Stimulated activated naive CD4-positive, alpha-beta T cell treated with Interleukin-2 at 50 U/mL for 16 hours (primary cell): Measurements from ENCODE around the gene CCDC33.

Experiments
- DNase-seq: peaks from one replicate; lab custom pipeline; 2025; lab: John Stamatoyannopoulos, UW

Gene CCDC33

GRCh38 chr15:74289671-74290070 is 53.5 kb downstream of the CCDC33 start:
- no peak for DNase-seq

DNA sequence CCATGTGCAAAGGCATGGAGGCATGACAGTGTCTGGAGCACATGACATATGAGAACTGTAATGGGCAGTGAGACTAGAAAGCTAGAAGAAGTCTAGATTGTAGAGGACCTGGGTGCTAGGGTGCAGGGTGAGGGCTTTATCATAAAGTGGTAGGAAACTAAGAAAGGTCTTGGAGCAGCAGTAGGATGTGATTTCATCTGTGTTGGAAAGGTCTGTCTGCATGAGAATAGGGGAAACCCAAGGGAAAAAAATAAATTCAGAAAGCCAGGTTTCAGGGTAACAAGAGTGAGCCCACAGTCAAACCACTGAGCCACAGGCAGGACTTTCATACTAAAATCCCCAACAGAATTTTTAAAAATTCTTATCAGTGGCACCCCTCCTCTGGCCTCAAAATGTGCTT is 54.5 kb downstream of the CCDC33 start:
- DNase-seq = no peak

GRCh38 chr15:74291101-74292071 is 55.3 kb downstream of the CCDC33 start:
- peak; percentile 27 for DNase-seq

- DNase-seq = no peak
Measured at GRCh38 chr15:74293021-74293810, 57.1 kb downstream of the CCDC33 start.

DNA sequence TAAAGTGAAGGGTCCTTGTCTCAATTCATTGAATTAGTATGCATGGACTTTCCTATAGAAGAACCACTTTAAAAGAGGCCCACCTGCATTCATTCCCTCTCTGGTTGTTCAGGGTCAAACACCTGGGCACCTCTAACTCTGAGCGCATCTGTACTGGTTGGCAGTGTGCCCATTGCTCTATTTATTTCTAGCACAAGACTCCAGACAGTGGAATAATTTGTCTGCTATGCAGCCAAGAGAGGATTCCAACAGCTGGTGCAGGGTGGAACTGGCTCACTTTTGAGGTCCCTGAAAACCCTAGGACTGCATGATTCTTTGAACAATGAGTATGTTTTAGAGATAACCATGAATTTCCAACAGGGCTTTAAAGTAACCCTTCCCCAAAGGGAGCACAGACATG is 57.9 kb downstream of the CCDC33 start:
- no peak for DNase-seq

GRCh38 chr15:74295800-74296199 is 59.7 kb downstream of the CCDC33 start:
- no peak for DNase-seq

GRCh38 chr15:74297887-74298286 is 61.8 kb downstream of the CCDC33 start:
- no peak for DNase-seq

DNA sequence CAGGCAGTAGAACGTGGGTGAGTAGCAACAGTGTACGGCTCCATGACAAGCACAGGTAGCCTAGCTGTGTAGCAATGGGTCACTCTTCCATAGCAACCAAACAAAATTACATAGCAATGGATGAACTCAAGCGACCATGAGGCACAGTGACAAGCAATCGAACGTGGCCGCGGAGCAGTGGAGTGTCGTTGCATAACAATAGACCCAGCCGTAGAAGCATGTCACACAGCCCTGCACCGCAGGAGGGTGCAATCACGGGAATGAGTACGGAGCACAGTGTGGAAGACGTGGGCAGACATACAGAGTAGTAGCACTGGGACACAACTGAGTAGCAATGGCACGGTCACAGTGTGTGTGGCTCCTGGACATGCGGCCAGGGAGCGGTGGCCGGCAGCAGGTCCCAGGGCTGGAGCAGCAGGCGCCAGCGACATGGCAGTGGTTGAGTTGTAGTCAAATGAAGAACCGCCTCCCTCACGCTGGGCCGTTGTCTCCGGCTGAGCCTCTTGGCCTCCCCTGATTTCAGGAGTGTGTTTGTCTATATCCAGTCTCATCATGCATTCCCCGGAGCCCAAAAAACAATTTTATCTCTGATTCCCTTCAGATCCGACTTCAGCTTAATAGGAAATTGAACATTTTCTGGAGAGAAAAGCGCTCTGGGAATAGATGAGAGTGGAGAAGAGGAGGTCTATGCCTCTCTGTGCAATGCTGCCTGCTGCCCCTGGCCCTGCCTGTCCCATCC is 64.1 kb downstream of the CCDC33 start:
- no peak for DNase-seq

GRCh38 chr15:74301583-74302361 is 65.6 kb downstream of the CCDC33 start:
- no peak for DNase-seq

- no peak for DNase-seq
Measured at GRCh38 chr15:74302821-74303359, 66.8 kb downstream of the CCDC33 start.

- no peak for DNase-seq
Measured at GRCh38 chr15:74303741-74304309, 67.7 kb downstream of the CCDC33 start.

GRCh38 chr15:74304431-74304830 is 68.3 kb downstream of the CCDC33 start:
- DNase-seq = no peak

DNA sequence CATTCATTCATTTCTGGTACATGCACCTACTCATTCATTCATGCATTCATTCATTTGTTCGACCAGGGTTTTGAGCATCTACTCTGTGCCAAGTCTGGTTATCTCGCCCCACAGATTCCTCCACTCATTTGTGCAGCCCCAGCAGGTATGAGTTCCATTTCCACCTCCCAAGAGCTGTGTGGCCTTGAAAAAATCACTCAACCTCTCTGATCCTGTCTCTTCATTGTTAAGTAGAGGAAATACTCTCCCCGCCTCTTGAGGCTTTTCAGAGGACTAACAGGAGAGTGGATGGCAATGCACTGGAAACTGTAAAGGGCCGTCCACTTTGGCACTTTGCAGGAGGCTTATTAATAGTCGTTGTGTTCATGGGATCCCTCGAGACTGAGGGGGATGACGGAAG is 69.6 kb downstream of the CCDC33 start:
- no peak for DNase-seq

DNA sequence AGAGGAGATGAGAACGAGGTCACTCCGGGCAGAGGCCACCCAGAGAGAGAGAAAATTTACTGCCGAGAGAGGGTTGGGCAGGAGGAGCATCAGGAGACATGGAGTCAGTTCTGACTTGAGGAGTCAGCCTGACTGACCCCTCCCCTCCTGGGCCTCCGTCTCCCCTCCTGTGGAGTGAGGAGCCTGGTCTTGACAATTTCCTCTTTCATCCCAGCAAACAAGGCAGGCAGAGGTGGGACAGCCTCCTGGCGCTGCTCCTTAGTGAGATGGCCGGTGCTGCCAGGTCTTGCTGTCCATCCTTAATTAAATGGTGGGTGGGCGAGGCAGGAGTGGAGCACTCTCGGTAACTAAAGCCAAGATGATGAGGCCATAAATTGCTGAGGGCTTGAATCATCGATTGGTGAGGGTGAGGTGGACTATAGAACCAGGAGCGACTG is 70.7 kb downstream of the CCDC33 start:
- DNase-seq = no peak

GRCh38 chr15:74307827-74308811 is 72.0 kb downstream of the CCDC33 start:
- DNase-seq = no peak

GRCh38 chr15:74311734-74312444 is 75.8 kb downstream of the CCDC33 start:
- DNase-seq = no peak

GRCh38 chr15:74312445-74313007 is 76.4 kb downstream of the CCDC33 start:
- DNase-seq = no peak

- DNase-seq = no peak
Measured at GRCh38 chr15:74313889-74314288, 77.8 kb downstream of the CCDC33 start.
